HG03025 (cell line): ENCODE results near the gene MRPL14.
A peak's percentile ranks its signal among the peaks of the same experiment; 100 is the strongest.

Experiments
- ATAC-seq: cut with Tn5 transposase; IDR thresholded peaks from one replicate; pipeline ENCODE4 v1.9.1; 2021; ENCODE audit warnings: mild to moderate bottlenecking, moderate library complexity; ENCODE audit not compliant: unreplicated experiment, low FRiP score

MRPL14 gene

DNA sequence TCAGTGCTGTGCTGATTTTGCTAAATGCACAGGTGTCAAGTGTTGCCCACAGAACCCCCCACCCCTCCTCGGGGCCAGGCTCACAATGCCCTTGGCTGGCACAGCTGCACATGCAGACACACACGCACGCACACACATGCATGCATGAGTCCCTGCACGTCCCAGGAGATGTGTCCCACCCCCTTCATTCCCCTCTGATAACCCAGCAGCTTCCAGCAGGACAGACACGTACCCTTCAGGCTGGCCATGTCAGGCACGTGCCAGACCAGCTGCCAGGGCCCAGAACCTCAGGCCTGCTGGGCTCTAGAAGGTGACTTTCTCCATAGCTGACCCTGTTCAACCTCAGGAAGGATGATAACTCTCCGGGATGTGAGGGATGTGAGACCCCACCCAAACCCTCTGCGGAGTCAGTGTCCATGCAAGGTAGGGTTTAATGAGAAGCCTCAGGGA, 44.4 kb downstream of the MRPL14 start:
- no peak for ATAC-seq

GRCh38 chr6:44081753-44082152, 45.5 kb downstream of the MRPL14 start:
- ATAC-seq, result no peak

GRCh38 chr6:44080561-44081521, 46.4 kb downstream of the MRPL14 start:
- no peak for ATAC-seq

GRCh38 chr6:44079672-44080071, 47.6 kb downstream of the MRPL14 start:
- no peak for ATAC-seq

- no peak for ATAC-seq
Observed at GRCh38 chr6:44078827-44079671, 48.2 kb downstream of the MRPL14 start.

DNA sequence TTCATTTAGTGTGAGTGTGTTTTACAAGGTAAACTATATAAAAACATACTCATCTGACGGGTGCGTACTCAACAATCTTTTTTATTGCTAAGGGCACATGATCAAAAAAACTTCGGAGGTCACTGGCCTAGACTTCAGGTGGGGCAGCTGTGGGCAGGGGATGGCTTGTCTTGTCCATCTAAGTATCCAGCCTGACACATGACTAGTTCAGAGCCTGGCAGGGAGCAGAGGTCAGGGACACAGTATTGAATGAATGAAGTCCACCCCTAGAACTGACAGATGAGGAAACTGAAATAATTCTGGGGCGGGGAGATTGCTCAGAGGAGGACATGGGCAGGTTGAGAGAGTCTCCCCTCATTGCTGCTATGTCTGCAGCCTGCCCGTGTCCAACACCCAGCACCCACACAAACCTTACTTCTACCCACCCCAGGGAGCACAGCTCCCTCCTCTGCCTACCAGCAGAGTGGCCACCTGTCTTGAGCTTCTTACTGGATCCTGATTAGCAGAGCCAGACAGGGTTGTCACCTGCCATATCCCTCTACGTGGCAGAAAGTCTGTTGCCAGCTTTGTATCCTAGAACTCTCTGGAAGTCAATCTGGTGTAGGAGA, 48.9 kb downstream of the MRPL14 start:
- ATAC-seq, result no peak

- ATAC-seq, result no peak
Observed at GRCh38 chr6:44077214-44077946, 49.9 kb downstream of the MRPL14 start.

DNA sequence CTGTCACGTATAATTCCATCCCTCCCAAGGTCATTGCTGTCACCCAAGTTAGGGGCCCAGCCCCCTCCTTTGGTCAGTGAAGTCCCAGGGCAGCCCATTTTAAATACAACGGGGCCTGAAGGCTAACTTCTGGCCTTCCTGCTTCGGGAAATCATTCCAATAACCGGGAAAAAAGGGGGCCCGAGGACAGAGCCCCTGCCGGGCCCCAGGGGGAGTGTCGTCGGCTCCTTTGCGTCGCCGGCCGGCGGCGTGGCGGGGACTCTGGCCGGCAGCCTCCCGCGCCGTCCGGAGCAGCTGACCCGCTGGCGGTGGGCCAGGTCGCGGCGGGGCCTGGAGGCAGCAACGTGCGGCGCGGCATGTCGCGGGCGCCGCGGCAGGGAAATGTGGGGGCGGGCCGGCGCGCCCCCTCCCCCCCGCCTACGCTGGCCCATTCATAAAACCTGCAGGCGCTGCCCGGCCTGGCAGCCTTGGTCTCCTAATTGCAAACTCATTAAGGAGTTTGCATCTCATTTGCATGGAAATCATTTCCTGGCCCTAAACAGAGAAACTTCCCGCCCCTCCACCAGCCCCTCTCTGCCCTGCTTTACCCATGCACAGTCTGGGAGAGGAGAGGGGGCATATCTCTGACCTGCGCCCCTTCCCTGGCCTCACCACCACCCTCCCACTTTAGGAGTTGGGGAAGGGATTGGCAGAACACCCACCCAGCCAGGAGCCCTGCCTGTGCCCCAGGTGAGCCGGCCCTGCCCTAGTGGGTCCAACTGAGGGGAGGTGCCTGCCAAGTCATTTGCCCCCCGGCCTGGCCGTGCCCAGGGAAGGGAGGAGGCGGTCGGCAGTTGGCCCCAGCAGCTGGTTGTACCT, 50.7 kb downstream of the MRPL14 start:
- no peak for ATAC-seq

GRCh38 chr6:44075647-44076355, 51.5 kb downstream of the MRPL14 start:
- ATAC-seq, result no peak

GRCh38 chr6:44074813-44075646, 52.2 kb downstream of the MRPL14 start:
- ATAC-seq, result no peak

DNA sequence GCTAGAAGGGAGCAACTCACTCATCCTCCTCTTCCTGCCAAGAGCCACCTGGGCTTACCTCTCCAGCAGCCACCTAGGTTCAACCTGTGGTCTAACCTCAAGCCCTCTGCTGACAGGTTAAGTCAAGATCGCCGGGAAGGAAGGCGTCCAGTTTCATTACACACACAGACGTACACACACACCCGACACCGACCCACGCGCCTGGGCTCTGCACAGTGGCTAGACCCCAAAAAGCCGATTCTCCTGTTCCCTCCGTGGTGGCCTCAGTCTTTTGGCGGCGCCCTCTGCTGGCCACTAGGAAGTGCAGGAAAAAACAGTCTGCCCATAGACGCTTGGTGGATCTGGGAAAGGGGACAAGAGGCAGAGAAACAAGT, 52.8 kb downstream of the MRPL14 start:
- ATAC-seq, result no peak

DNA sequence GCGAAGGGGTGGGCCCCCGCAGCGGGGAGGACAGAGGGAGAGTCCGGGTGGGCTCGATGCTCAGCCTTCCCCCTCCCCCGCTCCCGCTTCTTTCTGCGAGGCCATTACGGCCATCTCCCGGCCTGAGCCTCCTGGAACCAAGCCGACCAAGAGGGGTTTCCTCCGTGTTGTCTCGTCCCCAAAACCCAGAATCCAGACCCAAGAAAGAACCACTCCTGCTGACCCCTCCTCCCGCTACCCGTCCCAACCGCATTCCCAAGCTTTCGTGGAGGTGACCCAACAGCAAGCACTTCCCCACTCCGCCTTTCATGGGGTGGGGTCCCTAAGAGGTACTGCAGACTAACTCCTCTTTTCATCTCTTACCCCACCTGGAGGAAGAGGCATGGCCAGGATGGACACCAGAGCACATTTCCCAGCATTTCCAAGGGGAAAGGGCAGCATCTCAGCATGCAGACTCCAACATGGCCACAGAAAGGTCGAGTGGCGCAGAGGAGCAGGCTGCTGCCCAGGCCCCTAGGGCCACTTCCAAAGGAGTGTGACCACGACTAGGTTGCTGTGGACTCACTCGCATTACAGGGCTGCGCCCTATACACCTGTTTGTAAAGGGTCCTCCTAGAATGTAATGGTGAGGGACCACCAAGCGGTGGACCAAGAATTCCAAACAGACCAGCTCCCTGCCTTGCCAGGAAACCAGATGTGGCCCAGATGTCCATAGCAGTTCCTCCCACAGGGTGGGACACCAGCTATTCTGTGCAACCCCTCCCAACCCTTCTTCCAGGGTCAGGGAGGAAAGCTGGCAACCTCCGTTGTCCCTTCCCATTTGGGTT, 53.4 kb downstream of the MRPL14 start:
- peak; percentile 13 for ATAC-seq

DNA sequence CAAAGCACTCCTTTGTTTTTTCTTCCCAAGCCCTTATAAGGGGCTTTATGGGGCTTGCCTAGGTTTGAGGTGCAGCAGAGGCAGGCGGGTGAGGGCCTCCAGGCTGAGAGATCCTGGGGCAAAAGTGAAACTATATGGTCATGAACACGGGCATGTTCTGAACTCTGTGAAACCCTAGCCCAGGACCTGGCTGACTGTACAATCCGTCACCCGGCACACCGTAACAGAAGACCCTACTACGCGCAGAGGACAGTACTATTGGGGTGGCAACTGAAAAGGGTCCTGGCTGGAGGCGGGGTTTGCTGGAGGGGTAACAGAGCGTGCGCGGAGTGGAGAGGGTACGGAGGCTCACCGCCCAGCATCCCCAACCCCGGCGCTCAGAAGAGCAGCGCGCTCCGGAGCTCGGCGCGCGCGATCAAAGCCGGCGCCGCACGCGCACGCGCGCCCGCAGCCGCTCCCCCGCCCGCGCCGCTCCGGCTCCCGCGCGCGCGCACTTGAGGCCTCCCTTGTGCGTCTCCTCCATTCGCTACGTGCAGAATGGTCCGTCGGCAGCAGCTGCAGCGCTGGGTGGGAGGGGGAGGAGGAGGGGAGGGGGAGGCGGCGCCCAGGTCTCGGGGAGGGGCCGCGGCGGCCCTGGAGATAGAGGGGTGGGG, 54.2 kb downstream of the MRPL14 start:
- ATAC-seq, result peak; percentile 40

GRCh38 chr6:44072452-44072958, 54.7 kb downstream of the MRPL14 start:
- no peak for ATAC-seq

- no peak for ATAC-seq
Observed at GRCh38 chr6:44071670-44072451, 55.4 kb downstream of the MRPL14 start.
